Measurements from ENCODE around the gene RNF41.
A peak's percentile ranks its signal among the peaks of the same experiment; 100 is the strongest.

RNF41 gene

DNA sequence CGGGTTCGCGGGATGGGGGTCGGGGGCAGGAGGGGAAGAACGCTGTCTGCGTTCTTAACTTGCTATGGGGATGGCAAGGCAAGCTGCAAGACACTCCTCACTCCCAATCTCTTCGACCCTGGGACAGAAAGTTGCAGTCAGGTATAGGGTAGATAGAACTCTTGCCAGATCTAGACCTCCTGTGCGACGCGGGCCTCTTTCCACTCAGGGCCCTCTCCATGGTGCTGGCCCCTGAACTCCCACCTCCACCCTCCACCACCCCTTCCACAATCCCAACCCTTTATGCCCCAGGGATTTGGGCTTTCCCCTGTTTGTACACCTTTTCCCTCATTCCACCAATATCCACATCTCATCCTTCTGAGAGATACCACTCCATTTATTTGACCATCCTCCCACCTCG, 3.2 kb upstream of the RNF41 start:
- ATAC-seq, result no peak
- TF ChIP-seq RARB (CRISPR knock-in tag; IDR thresholded peaks at IDR 0.05) (no peak), ZFP3 (CRISPR knock-in tag; IDR thresholded peaks at IDR 0.05) (no peak), ZFP30 (CRISPR knock-in tag; IDR thresholded peaks at IDR 0.05) (no peak), CSDC2 (CRISPR knock-in tag; IDR thresholded peaks at IDR 0.05) (no peak), TCF4 (CRISPR knock-in tag; IDR thresholded peaks at IDR 0.05; ENCODE audit: borderline replicate concordance) (no peak), ZC3H10 (CRISPR knock-in tag; IDR thresholded peaks at IDR 0.05) (no peak)
- TF ChIP-seq, protein P1, sequence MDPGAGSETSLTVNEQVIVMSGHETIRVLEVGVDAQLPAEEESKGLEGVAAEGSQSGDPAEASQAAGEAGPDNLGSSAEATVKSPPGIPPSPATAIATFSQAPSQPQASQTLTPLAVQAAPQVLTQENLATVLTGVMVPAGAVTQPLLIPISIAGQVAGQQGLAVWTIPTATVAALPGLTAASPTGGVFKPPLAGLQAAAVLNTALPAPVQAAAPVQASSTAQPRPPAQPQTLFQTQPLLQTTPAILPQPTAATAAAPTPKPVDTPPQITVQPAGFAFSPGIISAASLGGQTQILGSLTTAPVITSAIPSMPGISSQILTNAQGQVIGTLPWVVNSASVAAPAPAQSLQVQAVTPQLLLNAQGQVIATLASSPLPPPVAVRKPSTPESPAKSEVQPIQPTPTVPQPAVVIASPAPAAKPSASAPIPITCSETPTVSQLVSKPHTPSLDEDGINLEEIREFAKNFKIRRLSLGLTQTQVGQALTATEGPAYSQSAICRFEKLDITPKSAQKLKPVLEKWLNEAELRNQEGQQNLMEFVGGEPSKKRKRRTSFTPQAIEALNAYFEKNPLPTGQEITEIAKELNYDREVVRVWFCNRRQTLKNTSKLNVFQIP (CRISPR knock-in tag; IDR thresholded peaks at IDR 0.05; ENCODE audit: borderline replicate concordance, low read depth), result no peak

DNA sequence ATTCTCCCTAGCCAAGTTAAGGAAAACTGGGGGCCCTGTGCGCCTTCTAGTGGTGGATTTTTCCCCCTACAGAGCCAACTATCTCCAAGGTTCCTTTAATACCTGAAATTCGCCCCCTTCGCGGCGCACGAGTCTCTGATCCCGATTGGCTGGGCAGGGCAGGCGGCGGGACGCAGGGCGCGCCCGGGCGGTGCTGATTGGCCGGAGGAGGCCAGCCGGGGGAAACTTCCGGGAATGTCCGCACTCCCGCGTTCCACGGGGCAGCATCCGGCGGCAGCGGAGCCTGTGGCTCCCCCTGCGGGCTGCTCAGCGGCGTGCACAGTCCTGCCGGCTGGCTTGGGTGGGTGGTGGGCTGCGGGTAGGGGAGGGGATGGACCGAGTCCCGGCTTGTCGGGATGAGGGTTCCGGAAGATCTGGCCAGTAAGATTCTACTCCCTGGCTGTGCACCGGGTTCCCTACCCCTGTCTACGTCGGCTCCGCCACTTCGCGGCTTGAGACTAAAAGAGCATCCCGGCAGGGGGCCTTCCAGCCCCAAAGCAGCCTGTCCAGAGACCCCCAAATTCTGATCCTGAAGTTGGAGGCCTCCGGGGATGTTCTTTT, 2.5 kb upstream of the RNF41 start, which contains the start of gene NABP2:
NABP2 (plus strand) TSS at position 241 of the 600 bp plus-strand sequence. CDS start 515 bp downstream, outside the sequence.
- no peak for TF ChIP-seq CSDC2 (CRISPR knock-in tag; IDR thresholded peaks at IDR 0.05)
- no peak for TF ChIP-seq ZC3H10 (CRISPR knock-in tag; IDR thresholded peaks at IDR 0.05)
- no peak for TF ChIP-seq ESRRG (CRISPR knock-in tag; IDR thresholded peaks at IDR 0.05)
- no peak for TF ChIP-seq RARB (CRISPR knock-in tag; IDR thresholded peaks at IDR 0.05)
- TF ChIP-seq, protein P2, sequence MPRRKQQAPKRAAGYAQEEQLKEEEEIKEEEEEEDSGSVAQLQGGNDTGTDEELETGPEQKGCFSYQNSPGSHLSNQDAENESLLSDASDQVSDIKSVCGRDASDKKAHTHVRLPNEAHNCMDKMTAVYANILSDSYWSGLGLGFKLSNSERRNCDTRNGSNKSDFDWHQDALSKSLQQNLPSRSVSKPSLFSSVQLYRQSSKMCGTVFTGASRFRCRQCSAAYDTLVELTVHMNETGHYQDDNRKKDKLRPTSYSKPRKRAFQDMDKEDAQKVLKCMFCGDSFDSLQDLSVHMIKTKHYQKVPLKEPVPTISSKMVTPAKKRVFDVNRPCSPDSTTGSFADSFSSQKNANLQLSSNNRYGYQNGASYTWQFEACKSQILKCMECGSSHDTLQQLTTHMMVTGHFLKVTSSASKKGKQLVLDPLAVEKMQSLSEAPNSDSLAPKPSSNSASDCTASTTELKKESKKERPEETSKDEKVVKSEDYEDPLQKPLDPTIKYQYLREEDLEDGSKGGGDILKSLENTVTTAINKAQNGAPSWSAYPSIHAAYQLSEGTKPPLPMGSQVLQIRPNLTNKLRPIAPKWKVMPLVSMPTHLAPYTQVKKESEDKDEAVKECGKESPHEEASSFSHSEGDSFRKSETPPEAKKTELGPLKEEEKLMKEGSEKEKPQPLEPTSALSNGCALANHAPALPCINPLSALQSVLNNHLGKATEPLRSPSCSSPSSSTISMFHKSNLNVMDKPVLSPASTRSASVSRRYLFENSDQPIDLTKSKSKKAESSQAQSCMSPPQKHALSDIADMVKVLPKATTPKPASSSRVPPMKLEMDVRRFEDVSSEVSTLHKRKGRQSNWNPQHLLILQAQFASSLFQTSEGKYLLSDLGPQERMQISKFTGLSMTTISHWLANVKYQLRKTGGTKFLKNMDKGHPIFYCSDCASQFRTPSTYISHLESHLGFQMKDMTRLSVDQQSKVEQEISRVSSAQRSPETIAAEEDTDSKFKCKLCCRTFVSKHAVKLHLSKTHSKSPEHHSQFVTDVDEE (CRISPR knock-in tag; IDR thresholded peaks at IDR 0.05), result 0 out of 2 replicates have a peak, but pooled peaks have one; percentile 27
- peak; percentile 85 for ATAC-seq

DNA sequence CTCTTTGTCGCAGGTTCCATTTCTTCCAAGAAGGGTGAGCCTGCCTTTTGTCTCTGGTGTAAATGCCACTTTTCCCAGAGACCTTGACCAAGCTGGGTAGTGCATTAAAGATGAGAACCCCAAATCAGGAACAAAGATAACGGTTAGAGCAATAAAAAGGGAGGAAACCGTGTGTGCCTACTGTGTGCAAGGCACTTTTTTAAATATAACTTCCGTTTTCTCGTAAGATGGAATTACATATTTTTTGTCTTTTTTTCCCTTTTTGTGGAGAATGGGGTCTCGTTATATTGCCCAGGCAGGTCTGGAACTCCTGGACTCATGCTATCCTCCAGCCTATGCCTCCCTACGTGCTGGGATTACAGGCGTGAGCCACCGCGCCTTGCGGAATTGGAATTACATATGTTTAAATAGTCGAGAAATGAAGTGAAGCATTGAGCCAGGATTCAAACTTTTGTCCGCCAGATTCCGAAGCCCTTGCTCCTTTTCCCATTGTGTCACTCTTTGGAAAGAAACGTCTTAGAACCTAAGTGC, 1.9 kb upstream of the RNF41 start:
- ATAC-seq, result no peak
- TF ChIP-seq, protein P3, sequence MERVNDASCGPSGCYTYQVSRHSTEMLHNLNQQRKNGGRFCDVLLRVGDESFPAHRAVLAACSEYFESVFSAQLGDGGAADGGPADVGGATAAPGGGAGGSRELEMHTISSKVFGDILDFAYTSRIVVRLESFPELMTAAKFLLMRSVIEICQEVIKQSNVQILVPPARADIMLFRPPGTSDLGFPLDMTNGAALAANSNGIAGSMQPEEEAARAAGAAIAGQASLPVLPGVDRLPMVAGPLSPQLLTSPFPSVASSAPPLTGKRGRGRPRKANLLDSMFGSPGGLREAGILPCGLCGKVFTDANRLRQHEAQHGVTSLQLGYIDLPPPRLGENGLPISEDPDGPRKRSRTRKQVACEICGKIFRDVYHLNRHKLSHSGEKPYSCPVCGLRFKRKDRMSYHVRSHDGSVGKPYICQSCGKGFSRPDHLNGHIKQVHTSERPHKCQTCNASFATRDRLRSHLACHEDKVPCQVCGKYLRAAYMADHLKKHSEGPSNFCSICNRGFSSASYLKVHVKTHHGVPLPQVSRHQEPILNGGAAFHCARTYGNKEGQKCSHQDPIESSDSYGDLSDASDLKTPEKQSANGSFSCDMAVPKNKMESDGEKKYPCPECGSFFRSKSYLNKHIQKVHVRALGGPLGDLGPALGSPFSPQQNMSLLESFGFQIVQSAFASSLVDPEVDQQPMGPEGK (CRISPR knock-in tag; IDR thresholded peaks at IDR 0.05; ENCODE audit: borderline replicate concordance), result no peak
- TF ChIP-seq ZNF70 (CRISPR knock-in tag; IDR thresholded peaks at IDR 0.05) (no peak), BACH2 (CRISPR knock-in tag; IDR thresholded peaks at IDR 0.05; ENCODE audit: borderline replicate concordance) (no peak), ZFP30 (CRISPR knock-in tag; IDR thresholded peaks at IDR 0.05) (no peak), CSDC2 (CRISPR knock-in tag; IDR thresholded peaks at IDR 0.05) (no peak), ISL1 (CRISPR knock-in tag; IDR thresholded peaks at IDR 0.05) (no peak; the same call in 1 of the 2 replicates), ZNF8 (CRISPR knock-in tag; IDR thresholded peaks at IDR 0.05) (no peak), GLIS3 (CRISPR knock-in tag; IDR thresholded peaks at IDR 0.05) (no peak)
- TF ChIP-seq, protein P1 (CRISPR knock-in tag; IDR thresholded peaks at IDR 0.05; ENCODE audit: borderline replicate concordance, low read depth), result no peak

DNA sequence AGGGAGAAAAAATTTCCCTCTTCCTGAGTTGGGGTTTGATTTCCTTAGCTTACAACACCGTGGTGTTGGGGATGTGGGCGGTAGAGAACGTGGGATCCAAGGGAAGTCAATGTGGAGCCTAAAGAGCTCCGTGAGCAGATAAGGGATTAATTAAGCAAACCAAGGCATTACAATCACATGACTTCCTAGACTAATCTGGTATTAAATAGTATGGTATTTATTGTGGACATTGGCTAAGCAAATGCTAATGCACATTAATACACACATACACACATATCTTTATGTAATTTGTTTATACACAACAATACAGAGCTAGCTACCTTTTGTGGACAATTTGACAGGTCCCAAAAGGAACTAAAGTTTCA, 791 bp upstream of the RNF41 start:
- ATAC-seq, result no peak
- TF ChIP-seq, protein P3 (CRISPR knock-in tag; IDR thresholded peaks at IDR 0.05; ENCODE audit: borderline replicate concordance), result no peak
- TF ChIP-seq ZNF70 (CRISPR knock-in tag; IDR thresholded peaks at IDR 0.05) (no peak), GLIS3 (CRISPR knock-in tag; IDR thresholded peaks at IDR 0.05) (no peak), BACH2 (CRISPR knock-in tag; IDR thresholded peaks at IDR 0.05; ENCODE audit: borderline replicate concordance) (no peak), ARNTL (CRISPR knock-in tag; IDR thresholded peaks at IDR 0.05; ENCODE audit: borderline replicate concordance, low read depth) (no peak), ZFP3 (CRISPR knock-in tag; IDR thresholded peaks at IDR 0.05) (no peak), TCF4 (CRISPR knock-in tag; IDR thresholded peaks at IDR 0.05; ENCODE audit: borderline replicate concordance) (no peak), SNAI2 (CRISPR knock-in tag; IDR thresholded peaks at IDR 0.05) (no peak), ZC3H10 (CRISPR knock-in tag; IDR thresholded peaks at IDR 0.05) (no peak), ESRRG (CRISPR knock-in tag; IDR thresholded peaks at IDR 0.05) (no peak)
- TF ChIP-seq, protein P2 (CRISPR knock-in tag; IDR thresholded peaks at IDR 0.05), result no peak
